ENCODE data around the gene FADS2. TPM values are rescaled to one million over a fixed set of nuclear protein-coding genes. Genes with fewer than 3 reads are reported as not detected.

The FADS2 gene
- total RNA-seq, 1 experiment from 2014 or later, result 17.1 TPM

DNA sequence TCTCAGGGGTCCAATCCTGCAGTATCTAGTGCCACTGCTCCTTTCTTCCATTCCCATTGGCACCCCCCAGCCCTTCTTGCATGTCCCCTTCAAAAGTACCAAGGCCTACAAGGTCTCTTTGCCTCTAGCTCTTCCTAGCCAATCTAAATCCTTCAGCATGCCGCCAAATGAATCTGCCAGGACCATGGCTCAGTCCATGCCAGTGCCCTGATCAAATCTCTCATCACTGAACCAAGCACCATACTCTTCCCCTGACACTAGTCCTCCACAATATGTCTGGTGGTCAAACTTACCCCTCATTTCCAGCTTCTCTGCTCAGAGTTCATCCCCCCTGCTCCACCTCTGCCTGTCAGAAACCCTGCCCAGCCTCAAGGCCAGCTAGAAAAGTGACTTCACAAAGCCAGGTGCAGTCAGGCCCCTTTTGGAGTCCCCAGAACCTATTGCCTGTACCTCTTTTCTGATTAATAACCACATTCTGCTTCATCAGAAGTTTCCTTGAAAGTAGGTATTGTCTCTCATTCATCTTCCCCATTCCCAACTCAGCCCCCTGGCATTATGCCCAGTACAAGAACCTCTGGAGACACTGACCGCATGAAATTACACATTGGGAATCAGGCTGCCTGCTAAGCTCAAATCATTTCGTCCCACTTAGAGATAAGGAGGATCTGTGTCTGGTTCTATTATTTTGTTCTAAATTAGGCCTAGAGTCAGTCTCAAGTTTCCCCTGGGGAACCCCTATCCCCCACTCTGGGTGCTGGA, 24.0 kb upstream of the FADS2 start:
- BruUV-seq (replicated peaks), result no TSS peak

DNA sequence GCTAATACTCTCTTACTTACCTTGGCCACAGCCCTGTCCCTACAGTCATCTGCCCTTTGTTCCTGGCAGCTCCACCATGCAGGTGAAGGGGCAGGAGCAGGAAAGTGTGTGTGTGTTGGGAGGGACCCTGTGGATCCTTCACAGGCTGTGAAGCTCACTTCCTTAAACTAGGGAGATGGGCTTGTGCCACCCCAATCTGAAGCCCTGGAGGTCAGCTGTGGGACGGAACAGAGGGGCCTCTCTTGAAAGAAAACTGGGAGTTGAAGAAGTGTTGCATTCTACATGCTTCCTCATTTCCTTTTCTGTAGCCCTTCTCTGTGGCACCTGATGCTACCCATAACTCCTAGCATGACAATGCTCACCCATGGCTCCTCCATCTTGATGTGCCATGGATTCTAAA, 23.0 kb upstream of the FADS2 start:
- intact Hi-C loops (cut with micrococcal nuclease), result no loop called here
- TF ChIP-seq RAD21 (IDR thresholded peaks at IDR 0.05; ENCODE audit: low read depth) (no peak), POLR2A (IDR thresholded peaks at IDR 0.05; ENCODE audit: borderline replicate concordance, extremely low read depth, insufficient read depth, insufficient read length) (no peak), ZFX (IDR thresholded peaks at IDR 0.05) (no peak), POLR2AphosphoS5 (IDR thresholded peaks at IDR 0.05; ENCODE audit: low read depth, low read length) (no peak), EZH2phosphoT487 (IDR thresholded peaks at IDR 0.05; ENCODE audit: borderline replicate concordance) (no peak), JUND (IDR thresholded peaks at IDR 0.05) (no peak), EGR1 (IDR thresholded peaks at IDR 0.05; ENCODE audit: low read depth) (no peak), SP1 (IDR thresholded peaks at IDR 0.05; ENCODE audit: low read depth) (no peak), SRF (IDR thresholded peaks at IDR 0.05; ENCODE audit: low read depth) (no peak), REST (IDR thresholded peaks at IDR 0.05; ENCODE audit: low read depth) (no peak), EZH2 (IDR thresholded peaks at IDR 0.05) (no peak), SIN3A (IDR thresholded peaks at IDR 0.05; ENCODE audit: low read depth) (no peak), MAX (IDR thresholded peaks at IDR 0.05) (no peak)
- TF ChIP-seq, protein P1, sequence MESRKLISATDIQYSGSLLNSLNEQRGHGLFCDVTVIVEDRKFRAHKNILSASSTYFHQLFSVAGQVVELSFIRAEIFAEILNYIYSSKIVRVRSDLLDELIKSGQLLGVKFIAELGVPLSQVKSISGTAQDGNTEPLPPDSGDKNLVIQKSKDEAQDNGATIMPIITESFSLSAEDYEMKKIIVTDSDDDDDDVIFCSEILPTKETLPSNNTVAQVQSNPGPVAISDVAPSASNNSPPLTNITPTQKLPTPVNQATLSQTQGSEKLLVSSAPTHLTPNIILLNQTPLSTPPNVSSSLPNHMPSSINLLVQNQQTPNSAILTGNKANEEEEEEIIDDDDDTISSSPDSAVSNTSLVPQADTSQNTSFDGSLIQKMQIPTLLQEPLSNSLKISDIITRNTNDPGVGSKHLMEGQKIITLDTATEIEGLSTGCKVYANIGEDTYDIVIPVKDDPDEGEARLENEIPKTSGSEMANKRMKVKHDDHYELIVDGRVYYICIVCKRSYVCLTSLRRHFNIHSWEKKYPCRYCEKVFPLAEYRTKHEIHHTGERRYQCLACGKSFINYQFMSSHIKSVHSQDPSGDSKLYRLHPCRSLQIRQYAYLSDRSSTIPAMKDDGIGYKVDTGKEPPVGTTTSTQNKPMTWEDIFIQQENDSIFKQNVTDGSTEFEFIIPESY (IDR thresholded peaks at IDR 0.05; ENCODE audit: extremely low read depth, insufficient replicate concordance, low read length), result no peak

More for the DNA sequence above, 24.0 kb upstream of the FADS2 start:
- ChIA-PET POLR2A (interaction anchor here (1.3 kb wide), 1 partner anchor 10 kb away, joined by 7 read pairs; no protein-coding TSS in a partner anchor), CTCF (interaction anchor here (1.7 kb wide), 1 partner anchor 11 kb away, joined by 4 read pairs; no protein-coding TSS in a partner anchor), RAD21 (ENCODE audit: low non-redundant PET in 1 of 2, low total read pairs in 2 of 2, uncharacterized antibody in 2 of 2, unreplicated experiment in 2 of 2) (no interaction called here)
- Histone ChIP-seq H3K79me2 (ENCODE audit: insufficient read depth, low read length) (peaks cover 16% of the 10 kb centered on the region), H3K4me2 (ENCODE audit: low read length) (no peak overlapping the region), H3K4me3 (replicated peaks in 1 of 2; ENCODE audit: low read depth in 1 of 2, low read length in 2 of 2) (no peak overlapping the region), H3K36me3 (ENCODE audit: control insufficient read depth in 1 of 2, insufficient read depth in 2 of 2, low read length in 2 of 2) (peaks cover 3 to 31% of the 10 kb centered on the region in 2 experiments), H4K20me1 (ENCODE audit: insufficient read depth) (no peaks in the 10 kb centered on the region), H3K27me3 (ENCODE audit: insufficient read depth, low read length) (no peaks in the 10 kb centered on the region), H2AFZ (ENCODE audit: low read depth, low read length, poor library complexity, severe bottlenecking) (no peak overlapping the region), H3K9ac (ENCODE audit: low read length) (no peak overlapping the region), H3K27ac (ENCODE audit: low read depth, low read length) (no peak overlapping the region), H3K9me3 (ENCODE audit: control insufficient read depth in 1 of 2, insufficient read depth in 1 of 2, low read depth in 1 of 2, low read length in 2 of 2) (no peaks in the 10 kb centered on the region), H3K4me1 (ENCODE audit: control insufficient read depth in 1 of 2, insufficient read depth in 2 of 2, low read length in 2 of 2) (peaks cover 0 to 5% of the 10 kb centered on the region in 2 experiments; a peak in 1 of 4 replicates), H3K9me2 (ENCODE audit: insufficient read depth) (no peaks in the 10 kb centered on the region)
- DNase-seq (ENCODE audit: low read depth, low spot score), result no peak
- no peak for TF ChIP-seq SRF (IDR thresholded peaks at IDR 0.05; ENCODE audit: low read depth)
- no peak for TF ChIP-seq FOSL1 (IDR thresholded peaks at IDR 0.05; ENCODE audit: low read depth)
- no peak for TF ChIP-seq POLR2AphosphoS5 (IDR thresholded peaks at IDR 0.05; ENCODE audit: low read depth, low read length)
- intact Hi-C loops (cut with micrococcal nuclease), result no loop called here
- ATAC-seq, result no peak

More for the DNA sequence above, 23.0 kb upstream of the FADS2 start:
- ChIA-PET POLR2A (interaction anchor here (2.6 kb wide), 1 partner anchor 11 kb away, joined by 15 read pairs; the partner anchor contains the start of gene FADS1), CTCF (interaction anchor here (0.7 to 1.5 kb wide), 2 partner anchors 8 to 277 kb away, joined by 3 to 6 read pairs; no protein-coding TSS in a partner anchor), RAD21 (ENCODE audit: low non-redundant PET in 1 of 2, low total read pairs in 2 of 2, uncharacterized antibody in 2 of 2, unreplicated experiment in 2 of 2) (no interaction called here)
- peaks cover 5% of the 10 kb centered on the region for H3K79me2 ChIP-seq (ENCODE audit: insufficient read depth, low read length)
- no peaks in the 10 kb centered on the region for H3K9me2 ChIP-seq (ENCODE audit: insufficient read depth)
- no peak overlapping the region for H3K9ac ChIP-seq (ENCODE audit: low read length)
- H3K9me3 ChIP-seq (ENCODE audit: control insufficient read depth in 1 of 2, insufficient read depth in 1 of 2, low read depth in 1 of 2, low read length in 2 of 2), result no peaks in the 10 kb centered on the region
- DNase-seq (ENCODE audit: low read depth, low spot score), result no peak
- no peak overlapping the region for H3K4me2 ChIP-seq (ENCODE audit: low read length)
- peaks cover 0 to 5% of the 10 kb centered on the region in 2 experiments; a peak in 1 of 4 replicates for H3K4me1 ChIP-seq (ENCODE audit: control insufficient read depth in 1 of 2, insufficient read depth in 2 of 2, low read length in 2 of 2)
- no peak overlapping the region for H2AFZ ChIP-seq (ENCODE audit: low read depth, low read length, poor library complexity, severe bottlenecking)
- no TSS peak for BruUV-seq (replicated peaks)
- peaks cover 3 to 26% of the 10 kb centered on the region in 2 experiments for H3K36me3 ChIP-seq (ENCODE audit: control insufficient read depth in 1 of 2, insufficient read depth in 2 of 2, low read length in 2 of 2)
- H3K27me3 ChIP-seq (ENCODE audit: insufficient read depth, low read length), result no peaks in the 10 kb centered on the region
- H3K4me3 ChIP-seq (replicated peaks in 1 of 2; ENCODE audit: low read depth in 1 of 2, low read length in 2 of 2), result no peak overlapping the region
- H4K20me1 ChIP-seq (ENCODE audit: insufficient read depth), result no peaks in the 10 kb centered on the region
- ATAC-seq, result no peak
- H3K27ac ChIP-seq (ENCODE audit: low read depth, low read length), result no peak overlapping the region

All from HCT116 (cell line).